Muscle of leg (tissue), 11 donors: ENCODE measurements around the gene ARAP2. TPM values are rescaled to one million over a fixed set of nuclear protein-coding genes. Genes with fewer than 3 reads are reported as not detected.

Experiments used
- DNase-seq: peaks from one replicate; pipeline ENCODE4 v3.0.0; 2013
- H3K27ac ChIP-seq: one replicate; pipeline ENCODE4 v1.5.1; 2013; ENCODE audit warnings: mild to moderate bottlenecking, low read length, control low read depth
- H3K27me3 ChIP-seq: one replicate; pipeline ENCODE4 v1.6.1; 2013; ENCODE audit warnings: low read length; ENCODE audit not compliant: control insufficient read depth, insufficient read depth
- H3K36me3 ChIP-seq: one replicate; pipeline ENCODE4 v1.6.1; 2013; ENCODE audit warnings: low read length; ENCODE audit not compliant: control insufficient read depth, insufficient read depth
- H3K4me1 ChIP-seq: one replicate; pipeline ENCODE4 v1.6.1; 2013; ENCODE audit warnings: low read length; ENCODE audit not compliant: control insufficient read depth, insufficient read depth
- H3K4me3 ChIP-seq: one replicate; pipeline ENCODE4 v1.5.1; 2013; ENCODE audit warnings: low read length, control low read depth
- H3K9me3 ChIP-seq: replicated peaks from 2 replicates; pipeline ENCODE4 v1.6.1; 2013; ENCODE audit warnings: low read depth, low read length; ENCODE audit not compliant: control insufficient read depth
- WGBS: methylation state at CpG from one replicate; pipeline ENCODE4 v1.1.5; 2013; ENCODE audit warnings: missing lambda C conversion rate; ENCODE audit not compliant: insufficient coverage; 5-methylcytosine and 5-hydroxymethylcytosine counted together
- polyA plus RNA-seq, 8 donors: library from polyadenylated mRNA; unstranded; fragments of 120-200 nt; gene quantifications; one replicate each; pipeline versions ENCODE4 v1.2.1 to v1.2.3, GENCODE V29; 2013; ENCODE audit warnings: inconsistent platforms in 1 of 8, low replicate concordance in 1 of 8; ENCODE audit not compliant: insufficient read length in 8 of 8, insufficient read depth in 1 of 8
- total RNA-seq: library from RNA; stranded (reverse); fragments of 120-200 nt; gene quantifications from one replicate; pipeline ENCODE4 v1.2.4, GENCODE V29; 2013

ARAP2 gene
- total and polyA plus RNA-seq, 9 donors, result 0.58 to 2.4 (median 1.3) TPM

- Histone ChIP-seq H3K4me3 (no peak overlapping the region), H3K36me3 (no peaks in the 10 kb centered on the region), H3K9me3 (no peaks in the 10 kb centered on the region), H3K4me1 (no peaks in the 10 kb centered on the region), H3K27me3 (no peaks in the 10 kb centered on the region), H3K27ac (no peak overlapping the region)
- 40% methylated on average over 1 of the region's 2 CpGs for WGBS
- no peak for DNase-seq
Observed at GRCh38 chr4:36133086-36133485, 111.2 kb downstream of the ARAP2 start.

GRCh38 chr4:36130641-36131040 is 113.7 kb downstream of the ARAP2 start:
- DNase-seq, result no peak
- H3K9me3 ChIP-seq, result no peaks in the 10 kb centered on the region
- H3K36me3 ChIP-seq, result no peaks in the 10 kb centered on the region
- WGBS, result no CpG with 5 or more reads among the region's 3 CpGs
- H3K4me3 ChIP-seq, result no peak overlapping the region
- no peaks in the 10 kb centered on the region for H3K4me1 ChIP-seq
- H3K27ac ChIP-seq, result no peak overlapping the region
- no peaks in the 10 kb centered on the region for H3K27me3 ChIP-seq

GRCh38 chr4:36128689-36129088 is 115.6 kb downstream of the ARAP2 start:
- no peak for DNase-seq
- Histone ChIP-seq H3K9me3 (no peaks in the 10 kb centered on the region), H3K4me1 (no peaks in the 10 kb centered on the region), H3K36me3 (no peaks in the 10 kb centered on the region), H3K27me3 (no peaks in the 10 kb centered on the region), H3K27ac (no peak overlapping the region), H3K4me3 (no peak overlapping the region)
- WGBS, result no CpG with 5 or more reads among the region's 2 CpGs

- no peaks in the 10 kb centered on the region for H3K4me1 ChIP-seq
- no peak for DNase-seq
- no CpG with 5 or more reads among the region's 1 CpG for WGBS
- H3K27me3 ChIP-seq, result no peaks in the 10 kb centered on the region
- no peaks in the 10 kb centered on the region for H3K36me3 ChIP-seq
- no peaks in the 10 kb centered on the region for H3K9me3 ChIP-seq
- H3K27ac ChIP-seq, result no peak overlapping the region
- H3K4me3 ChIP-seq, result no peak overlapping the region
Observed at GRCh38 chr4:36123906-36124305, 120.4 kb downstream of the ARAP2 start.

DNA sequence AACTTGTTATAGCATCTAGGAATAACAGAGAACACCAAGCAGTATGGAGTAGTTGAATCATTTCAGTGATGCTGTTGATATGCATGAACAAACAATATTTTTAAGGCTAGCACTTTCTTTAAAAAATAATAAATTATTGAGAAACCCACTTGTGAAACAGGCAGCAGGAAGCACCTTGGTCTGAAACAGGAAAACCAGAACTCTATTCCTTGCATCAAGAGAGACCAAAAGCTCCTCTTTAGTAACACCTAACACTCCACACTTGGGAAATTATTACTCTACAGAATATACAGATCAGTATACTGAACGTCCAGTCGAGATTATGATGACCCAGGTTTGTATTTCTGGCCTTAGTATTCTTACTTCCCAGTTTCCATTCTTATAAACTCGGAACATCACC is 129.0 kb downstream of the ARAP2 start:
- H3K27me3 ChIP-seq, result no peaks in the 10 kb centered on the region
- WGBS, result no CpG with 5 or more reads among the region's 3 CpGs
- DNase-seq, result no peak
- H3K4me3 ChIP-seq, result no peak overlapping the region
- no peaks in the 10 kb centered on the region for H3K9me3 ChIP-seq
- no peaks in the 10 kb centered on the region for H3K4me1 ChIP-seq
- no peak overlapping the region for H3K27ac ChIP-seq
- no peaks in the 10 kb centered on the region for H3K36me3 ChIP-seq

DNA sequence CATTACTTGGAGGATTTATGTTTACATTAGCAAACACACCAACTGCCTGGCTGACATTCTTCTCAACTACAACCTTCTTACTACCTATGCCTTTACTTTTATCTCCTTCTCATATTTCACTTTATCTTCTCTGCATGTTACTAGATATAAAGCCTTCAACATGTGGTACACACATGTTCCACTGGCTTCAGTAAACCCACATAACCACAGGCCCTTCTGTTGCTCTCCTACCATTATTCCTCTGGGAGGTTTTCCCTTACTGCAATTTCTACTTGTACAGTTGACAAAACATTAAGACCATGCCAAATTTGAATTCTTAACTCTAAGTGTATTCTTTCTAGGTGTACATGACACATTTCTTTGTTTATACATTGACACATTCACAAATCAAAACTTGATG is 133.1 kb downstream of the ARAP2 start:
- Histone ChIP-seq H3K27ac (no peak overlapping the region), H3K27me3 (no peaks in the 10 kb centered on the region), H3K36me3 (no peaks in the 10 kb centered on the region), H3K4me3 (no peak overlapping the region), H3K9me3 (no peaks in the 10 kb centered on the region), H3K4me1 (no peaks in the 10 kb centered on the region)
- no peak for DNase-seq

DNA sequence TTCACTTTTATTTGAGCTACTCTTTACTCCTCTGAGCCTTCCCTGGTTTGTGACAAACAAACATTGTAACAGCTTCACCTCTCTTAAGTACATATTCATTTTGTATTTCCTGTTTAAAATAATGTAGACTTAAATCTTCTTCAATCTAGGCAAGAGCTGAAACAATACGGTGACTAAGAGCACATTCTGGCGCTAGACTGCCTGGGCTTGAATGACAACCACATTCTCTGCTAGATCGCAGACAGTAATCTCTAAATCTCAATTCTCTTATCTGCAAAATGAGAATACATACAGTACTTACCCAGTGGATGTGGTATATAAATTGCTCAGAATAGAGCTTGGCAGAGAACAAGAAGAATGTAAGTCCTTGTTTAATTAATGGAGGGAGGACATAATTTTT is 144.8 kb downstream of the ARAP2 start:
- H3K27ac ChIP-seq, result no peak overlapping the region
- H3K9me3 ChIP-seq, result no peaks in the 10 kb centered on the region
- WGBS, result no CpG with 5 or more reads among the region's 3 CpGs
- DNase-seq, result no peak
- no peaks in the 10 kb centered on the region for H3K27me3 ChIP-seq
- no peaks in the 10 kb centered on the region for H3K4me1 ChIP-seq
- H3K4me3 ChIP-seq, result no peak overlapping the region
- no peaks in the 10 kb centered on the region for H3K36me3 ChIP-seq

GRCh38 chr4:36094995-36095394 is 149.3 kb downstream of the ARAP2 start:
- no peak overlapping the region for H3K27ac ChIP-seq
- no CpG with 5 or more reads among the region's 2 CpGs for WGBS
- no peaks in the 10 kb centered on the region for H3K36me3 ChIP-seq
- no peak for DNase-seq
- no peaks in the 10 kb centered on the region for H3K9me3 ChIP-seq
- H3K4me3 ChIP-seq, result no peak overlapping the region
- H3K4me1 ChIP-seq, result no peaks in the 10 kb centered on the region
- no peaks in the 10 kb centered on the region for H3K27me3 ChIP-seq

GRCh38 chr4:36091997-36092396 is 152.3 kb downstream of the ARAP2 start:
- no peaks in the 10 kb centered on the region for H3K9me3 ChIP-seq
- DNase-seq, result no peak
- 95% methylated on average over 4 of the region's 9 CpGs for WGBS
- H3K36me3 ChIP-seq, result no peaks in the 10 kb centered on the region
- H3K27me3 ChIP-seq, result no peaks in the 10 kb centered on the region
- H3K4me3 ChIP-seq, result no peak overlapping the region
- no peaks in the 10 kb centered on the region for H3K4me1 ChIP-seq
- H3K27ac ChIP-seq, result no peak overlapping the region

DNA sequence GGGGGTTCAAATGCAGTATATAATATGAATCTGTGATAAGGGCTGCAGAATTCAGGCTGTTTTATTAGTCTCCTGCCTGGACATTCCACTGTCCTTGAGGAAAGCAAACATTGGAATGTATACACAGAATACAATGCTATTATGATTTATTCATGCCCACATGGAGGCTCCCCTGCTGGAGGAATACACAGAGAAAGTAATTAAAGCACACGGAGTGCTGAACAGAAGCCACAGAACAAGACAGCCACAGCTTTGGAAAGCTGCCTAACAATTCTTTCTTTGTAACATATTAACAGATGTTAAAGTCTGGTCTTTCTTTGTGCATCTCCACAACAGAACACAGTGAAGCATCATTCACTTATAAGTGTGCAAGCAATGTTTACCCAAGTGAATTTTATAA is 155.8 kb downstream of the ARAP2 start:
- peak; percentile 14 for DNase-seq
- Histone ChIP-seq H3K36me3 (no peaks in the 10 kb centered on the region), H3K4me3 (no peak overlapping the region), H3K27me3 (no peaks in the 10 kb centered on the region), H3K4me1 (no peaks in the 10 kb centered on the region), H3K27ac (no peak overlapping the region), H3K9me3 (no peaks in the 10 kb centered on the region)
- WGBS, result no CpG with 5 or more reads among the region's 1 CpG

GRCh38 chr4:36086261-36086786 is 158.0 kb downstream of the ARAP2 start:
- H3K9me3 ChIP-seq, result no peaks in the 10 kb centered on the region
- H3K27me3 ChIP-seq, result no peaks in the 10 kb centered on the region
- H3K4me3 ChIP-seq, result no peak overlapping the region
- WGBS, result no CpG with 5 or more reads among the region's 1 CpG
- peak; percentile 40 for DNase-seq
- H3K36me3 ChIP-seq, result no peaks in the 10 kb centered on the region
- H3K27ac ChIP-seq, result no peak overlapping the region
- H3K4me1 ChIP-seq, result no peaks in the 10 kb centered on the region
